CD1c-positive myeloid dendritic cell (primary cell): ENCODE measurements around the gene PPRC1.

Experiments used
- DNase-seq: peaks from one replicate; pipeline ENCODE4 v3.0.0-alpha.2; 2016; ENCODE audit errors: extremely low spot score

Gene PPRC1, protein sequence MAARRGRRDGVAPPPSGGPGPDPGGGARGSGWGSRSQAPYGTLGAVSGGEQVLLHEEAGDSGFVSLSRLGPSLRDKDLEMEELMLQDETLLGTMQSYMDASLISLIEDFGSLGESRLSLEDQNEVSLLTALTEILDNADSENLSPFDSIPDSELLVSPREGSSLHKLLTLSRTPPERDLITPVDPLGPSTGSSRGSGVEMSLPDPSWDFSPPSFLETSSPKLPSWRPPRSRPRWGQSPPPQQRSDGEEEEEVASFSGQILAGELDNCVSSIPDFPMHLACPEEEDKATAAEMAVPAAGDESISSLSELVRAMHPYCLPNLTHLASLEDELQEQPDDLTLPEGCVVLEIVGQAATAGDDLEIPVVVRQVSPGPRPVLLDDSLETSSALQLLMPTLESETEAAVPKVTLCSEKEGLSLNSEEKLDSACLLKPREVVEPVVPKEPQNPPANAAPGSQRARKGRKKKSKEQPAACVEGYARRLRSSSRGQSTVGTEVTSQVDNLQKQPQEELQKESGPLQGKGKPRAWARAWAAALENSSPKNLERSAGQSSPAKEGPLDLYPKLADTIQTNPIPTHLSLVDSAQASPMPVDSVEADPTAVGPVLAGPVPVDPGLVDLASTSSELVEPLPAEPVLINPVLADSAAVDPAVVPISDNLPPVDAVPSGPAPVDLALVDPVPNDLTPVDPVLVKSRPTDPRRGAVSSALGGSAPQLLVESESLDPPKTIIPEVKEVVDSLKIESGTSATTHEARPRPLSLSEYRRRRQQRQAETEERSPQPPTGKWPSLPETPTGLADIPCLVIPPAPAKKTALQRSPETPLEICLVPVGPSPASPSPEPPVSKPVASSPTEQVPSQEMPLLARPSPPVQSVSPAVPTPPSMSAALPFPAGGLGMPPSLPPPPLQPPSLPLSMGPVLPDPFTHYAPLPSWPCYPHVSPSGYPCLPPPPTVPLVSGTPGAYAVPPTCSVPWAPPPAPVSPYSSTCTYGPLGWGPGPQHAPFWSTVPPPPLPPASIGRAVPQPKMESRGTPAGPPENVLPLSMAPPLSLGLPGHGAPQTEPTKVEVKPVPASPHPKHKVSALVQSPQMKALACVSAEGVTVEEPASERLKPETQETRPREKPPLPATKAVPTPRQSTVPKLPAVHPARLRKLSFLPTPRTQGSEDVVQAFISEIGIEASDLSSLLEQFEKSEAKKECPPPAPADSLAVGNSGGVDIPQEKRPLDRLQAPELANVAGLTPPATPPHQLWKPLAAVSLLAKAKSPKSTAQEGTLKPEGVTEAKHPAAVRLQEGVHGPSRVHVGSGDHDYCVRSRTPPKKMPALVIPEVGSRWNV (N-terminal part only)

DNA sequence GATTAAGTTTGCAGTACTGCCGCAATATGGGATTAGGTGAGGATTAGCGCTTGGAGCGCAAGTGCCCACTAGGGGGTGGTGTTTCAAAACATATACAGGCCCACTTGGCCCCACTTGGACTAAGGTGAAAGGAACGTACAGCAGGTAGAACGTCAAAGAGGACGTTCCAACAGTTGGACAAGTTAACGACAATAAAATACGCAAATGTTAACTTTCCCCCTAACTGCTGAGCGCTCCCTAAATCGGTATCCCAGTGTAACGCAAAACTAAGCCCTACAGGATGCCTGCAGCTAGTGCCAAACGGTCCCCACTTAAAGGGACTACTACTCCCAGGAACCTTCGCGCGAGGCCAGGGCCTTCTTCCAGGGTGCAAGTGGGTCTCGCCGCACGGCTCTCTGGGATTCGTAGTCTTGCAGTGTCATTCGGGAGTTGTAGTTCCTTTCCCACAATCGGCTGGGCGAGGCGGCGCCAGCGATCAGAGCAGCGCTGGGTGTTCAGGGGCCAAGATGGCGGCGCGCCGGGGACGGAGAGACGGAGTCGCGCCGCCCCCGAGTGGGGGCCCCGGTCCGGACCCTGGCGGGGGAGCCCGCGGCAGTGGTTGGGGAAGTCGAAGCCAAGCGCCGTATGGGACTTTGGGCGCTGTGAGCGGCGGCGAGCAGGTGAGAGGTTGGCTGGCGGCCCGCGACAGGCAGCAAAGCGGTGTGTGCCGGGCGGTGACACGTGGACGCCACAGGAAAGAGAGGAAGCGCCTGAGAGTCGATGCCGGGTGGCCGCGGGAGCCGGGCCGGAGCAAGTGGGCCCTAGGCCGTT is at the start of gene PPRC1:
Gene PPRC1, plus strand, starts transcription at position 478 of the 810 bp plus-strand sequence. Its CDS starts 29 bp downstream, at position 507.
- peak; percentile 99 for DNase-seq

DNA sequence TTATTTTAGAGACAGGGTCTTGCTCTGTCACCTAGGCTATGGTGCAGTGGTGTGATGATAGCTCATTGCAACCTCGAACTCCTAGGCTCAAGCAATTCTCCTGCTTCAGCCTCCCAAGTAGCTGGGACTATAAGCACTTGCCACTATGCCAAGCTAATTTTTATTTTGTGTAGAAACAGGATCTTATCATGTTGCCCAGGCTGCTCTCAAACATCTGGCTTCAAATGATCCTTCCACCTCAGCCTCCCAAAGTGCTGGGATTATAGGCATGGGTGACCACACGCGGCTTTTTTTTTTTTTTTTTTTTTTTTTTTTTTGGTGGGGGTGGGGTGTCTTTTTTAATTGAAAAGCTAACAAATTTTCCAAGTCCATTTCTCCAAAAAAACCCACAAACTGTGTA is 49.3 kb upstream of the PPRC1 start:
- DNase-seq, result no peak

DNA sequence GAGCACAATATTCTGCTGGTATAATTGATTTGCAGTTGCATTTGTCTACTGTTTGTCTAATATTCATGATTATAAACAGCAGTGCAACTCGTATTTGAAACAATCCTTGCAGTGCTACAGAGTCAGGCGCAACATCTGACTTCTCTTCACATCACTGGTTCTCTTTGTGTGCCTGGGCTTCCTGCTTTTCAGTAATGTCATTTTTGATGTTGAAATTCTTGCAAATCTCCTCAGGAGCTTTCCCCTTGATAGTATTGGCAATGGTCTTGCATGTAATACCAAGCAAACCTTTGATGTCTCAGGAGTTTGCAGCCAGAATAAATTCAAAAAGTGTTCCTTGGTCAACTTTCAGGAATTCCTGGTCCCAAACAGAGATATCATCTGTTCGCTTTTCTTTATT is 47.5 kb upstream of the PPRC1 start:
- DNase-seq, result peak; percentile 18

DNA sequence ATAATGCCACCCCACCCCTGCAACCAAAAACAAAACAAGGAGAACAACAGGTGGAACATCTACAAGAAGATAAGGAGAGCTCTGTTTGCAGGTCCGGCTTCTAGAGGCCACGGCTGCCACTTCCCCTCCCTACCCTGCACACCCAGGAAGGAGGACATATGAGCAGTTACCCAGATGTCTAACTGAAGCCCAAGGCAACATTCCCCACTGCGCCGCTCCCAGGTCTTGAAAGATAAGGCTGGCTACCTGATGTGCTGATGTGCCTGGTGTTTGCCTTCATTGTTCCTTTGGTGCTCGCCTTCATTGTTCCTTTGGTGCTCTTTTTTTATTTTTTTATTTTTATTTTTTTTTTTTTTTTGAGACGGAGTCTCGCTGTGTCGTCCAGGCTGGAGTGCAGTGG is 46.6 kb upstream of the PPRC1 start:
- no peak for DNase-seq

DNA sequence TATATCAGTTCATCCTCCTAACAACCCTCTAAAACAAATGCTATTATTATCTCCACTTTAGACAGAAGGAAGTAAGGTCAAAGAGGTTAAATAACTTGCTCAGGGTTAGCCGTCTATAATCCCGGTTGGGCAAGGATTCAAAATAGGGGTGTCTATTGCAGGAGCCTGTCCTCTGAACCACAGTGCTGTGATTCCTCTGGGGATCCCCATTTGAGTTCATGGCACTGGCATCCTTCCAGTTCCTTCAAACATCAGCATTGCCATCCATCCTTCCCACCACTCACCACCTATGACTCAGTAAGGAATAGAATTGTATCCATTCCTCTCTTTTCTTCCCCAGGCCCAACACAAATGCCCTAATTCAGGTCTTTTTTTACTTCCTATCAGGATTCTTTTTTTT is 42.1 kb upstream of the PPRC1 start:
- DNase-seq, result no peak

DNA sequence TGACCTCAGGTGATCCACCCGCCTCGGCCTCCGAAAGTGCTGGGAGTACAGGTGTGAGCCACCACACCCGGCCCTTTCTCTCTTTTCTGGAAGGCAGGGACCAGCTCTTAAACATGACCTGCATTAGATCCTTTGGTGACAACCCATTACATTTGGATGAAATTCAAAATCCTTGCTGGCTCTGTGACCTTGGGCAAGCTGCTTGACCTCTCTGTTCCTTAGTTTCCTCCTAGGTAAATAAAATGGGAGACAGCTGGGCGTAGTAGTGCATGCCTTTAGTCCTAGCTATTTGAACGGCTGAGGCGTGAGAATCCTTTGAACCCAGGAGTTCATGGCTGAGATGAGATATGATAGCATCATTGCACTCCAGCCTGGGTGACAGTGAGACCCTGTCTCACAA is 36.4 kb upstream of the PPRC1 start:
- DNase-seq, result no peak

DNA sequence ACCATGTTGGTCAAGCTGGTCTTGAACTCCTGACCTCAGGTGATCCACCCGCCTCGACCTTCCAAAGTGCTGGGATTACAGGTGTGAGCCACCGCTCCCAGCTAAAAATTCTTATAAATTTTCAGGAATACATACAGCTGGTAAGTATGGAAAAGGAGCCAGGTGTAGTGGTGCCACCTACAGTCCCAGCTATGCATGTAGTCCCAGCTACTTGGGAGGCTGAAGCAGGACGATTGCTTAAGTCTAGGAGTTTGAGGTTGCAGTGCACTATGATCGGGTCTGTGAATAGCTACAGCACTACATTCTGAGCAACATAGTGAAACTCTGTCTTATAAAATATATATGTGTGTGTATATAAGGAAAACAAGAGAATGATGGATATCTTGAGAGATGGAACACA is 31.7 kb upstream of the PPRC1 start:
- DNase-seq, result no peak

DNA sequence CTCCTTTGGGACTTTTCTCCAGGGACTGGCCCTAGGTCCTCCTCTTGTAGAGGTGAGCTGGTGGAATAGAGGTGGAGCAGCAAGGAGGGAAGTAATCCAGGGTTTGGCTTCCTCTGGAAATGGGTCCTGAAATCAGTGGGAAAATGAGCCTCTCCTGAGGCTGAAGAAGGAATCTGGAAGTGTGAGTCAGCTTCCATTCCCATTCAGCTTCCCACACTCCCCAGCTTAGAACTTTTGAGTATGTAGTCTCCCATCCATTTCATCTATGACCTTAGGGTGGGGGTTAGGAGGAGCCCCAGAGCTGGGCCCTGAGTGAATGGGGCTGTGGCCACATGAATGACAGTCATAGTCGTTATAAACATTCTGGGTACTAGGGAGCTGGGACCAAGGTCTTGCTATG is 30.4 kb upstream of the PPRC1 start:
- no peak for DNase-seq

DNA sequence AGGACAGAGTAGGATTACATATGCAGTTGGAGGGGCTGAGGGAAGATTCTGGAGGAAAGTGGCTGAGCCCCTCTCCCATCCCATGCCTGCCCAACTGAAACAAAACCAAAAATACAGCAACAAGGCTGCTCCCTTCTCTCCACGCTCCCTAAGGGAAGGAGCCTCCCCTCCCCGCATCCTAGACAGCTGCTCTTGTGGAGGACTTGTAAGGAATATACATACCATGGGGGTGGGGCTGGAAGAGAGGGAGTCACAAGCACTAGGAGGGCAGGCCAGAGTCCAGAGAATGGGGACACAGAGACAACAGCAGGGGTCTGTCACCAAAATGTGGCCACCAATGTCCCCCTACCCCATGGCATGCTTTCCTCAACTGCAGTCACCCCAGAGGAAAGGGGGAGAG is 25.8 kb upstream of the PPRC1 start:
- no peak for DNase-seq

DNA sequence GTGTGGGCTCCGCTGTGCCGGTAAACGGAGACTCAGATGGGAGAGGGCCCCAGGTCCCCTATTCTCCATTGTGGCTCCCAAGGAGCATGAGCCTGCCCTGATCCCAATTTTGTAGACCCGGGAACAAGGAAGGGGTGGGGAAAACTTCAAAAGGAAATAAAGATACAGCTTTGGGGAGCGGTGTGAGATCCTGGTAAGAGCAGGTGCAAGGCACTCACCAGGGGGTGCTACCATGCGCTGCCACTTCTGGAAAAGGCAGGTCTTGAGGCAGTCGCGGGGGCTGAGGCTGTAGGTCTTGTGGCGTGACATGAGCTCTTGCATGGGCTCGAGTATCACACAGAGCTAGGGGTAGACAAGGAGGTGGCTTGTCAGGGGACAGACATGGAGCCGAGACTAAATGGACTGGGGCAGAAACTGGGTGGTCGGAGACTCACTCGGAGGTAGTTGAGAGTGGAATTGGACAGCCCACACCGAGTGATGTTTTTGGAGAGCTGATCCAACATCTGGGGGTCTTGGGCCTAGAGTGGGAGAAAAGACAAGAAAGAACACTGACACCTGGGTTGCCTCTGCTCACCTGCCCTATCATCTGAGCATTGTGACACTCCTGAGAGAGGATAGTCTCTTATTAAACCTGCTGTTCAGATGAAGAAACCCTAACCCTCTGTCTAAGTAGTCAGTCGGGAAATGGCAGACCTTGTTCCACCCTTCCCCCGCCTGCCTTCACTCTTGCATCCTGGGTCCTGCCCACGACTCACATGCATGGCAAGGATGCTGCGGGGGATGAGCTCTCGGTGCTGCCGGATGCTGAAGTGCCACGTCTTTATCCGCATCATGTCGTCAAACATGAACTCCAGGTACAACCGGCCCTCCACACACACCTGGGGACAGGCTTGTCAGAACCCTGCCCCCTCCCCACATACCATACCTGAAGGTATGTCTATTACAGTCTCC is 23.4 kb upstream of the PPRC1 start:
- DNase-seq, result no peak

DNA sequence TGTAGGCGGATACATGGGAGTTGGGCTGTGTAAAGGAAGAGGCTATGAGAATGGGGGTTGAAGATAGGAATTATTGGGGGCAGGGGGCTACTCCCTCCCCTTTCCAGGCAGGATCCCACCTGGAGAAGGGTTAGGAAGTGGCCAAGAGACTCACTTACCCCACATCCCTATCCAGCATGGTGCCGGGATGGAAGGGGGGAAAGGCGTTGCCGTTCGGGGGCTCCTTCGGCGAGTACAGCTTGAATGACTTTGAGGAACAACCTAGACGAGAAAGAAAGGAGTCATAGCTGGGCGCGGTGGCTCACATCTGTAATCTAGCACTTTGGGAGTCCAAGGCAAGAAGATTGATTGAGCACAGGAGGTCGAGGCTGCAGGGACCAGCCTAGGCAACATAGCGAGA is 21.6 kb upstream of the PPRC1 start:
- no peak for DNase-seq

DNA sequence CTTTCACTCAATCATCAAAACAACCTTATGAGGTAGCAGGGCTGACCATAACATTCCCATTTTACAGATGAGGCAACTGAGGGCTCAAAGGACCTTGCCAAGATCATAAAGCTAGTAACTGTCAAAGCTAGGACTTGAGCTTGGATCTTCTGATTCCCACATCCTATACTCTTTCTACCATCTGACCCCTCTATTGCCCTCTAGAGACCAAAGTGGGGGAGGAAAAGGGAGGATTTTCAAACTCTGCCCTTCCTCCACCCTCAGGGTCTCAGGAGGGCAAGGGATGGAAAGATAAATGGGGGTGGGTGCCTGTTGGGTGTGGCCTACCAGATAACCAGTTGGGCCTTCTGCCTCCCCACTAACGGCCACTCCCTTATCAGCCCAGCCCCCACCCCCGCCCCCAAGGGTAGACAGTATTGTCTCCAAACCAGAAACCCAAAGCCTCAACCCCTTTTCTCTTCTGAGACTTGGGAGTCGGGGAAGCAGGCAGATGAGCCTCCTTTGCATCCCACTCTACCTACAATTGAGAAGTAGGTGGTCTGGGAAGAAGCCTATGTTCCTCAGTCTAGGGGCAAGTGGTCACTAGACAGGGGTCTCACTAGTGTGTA is 20.5 kb upstream of the PPRC1 start:
- DNase-seq, result no peak

DNA sequence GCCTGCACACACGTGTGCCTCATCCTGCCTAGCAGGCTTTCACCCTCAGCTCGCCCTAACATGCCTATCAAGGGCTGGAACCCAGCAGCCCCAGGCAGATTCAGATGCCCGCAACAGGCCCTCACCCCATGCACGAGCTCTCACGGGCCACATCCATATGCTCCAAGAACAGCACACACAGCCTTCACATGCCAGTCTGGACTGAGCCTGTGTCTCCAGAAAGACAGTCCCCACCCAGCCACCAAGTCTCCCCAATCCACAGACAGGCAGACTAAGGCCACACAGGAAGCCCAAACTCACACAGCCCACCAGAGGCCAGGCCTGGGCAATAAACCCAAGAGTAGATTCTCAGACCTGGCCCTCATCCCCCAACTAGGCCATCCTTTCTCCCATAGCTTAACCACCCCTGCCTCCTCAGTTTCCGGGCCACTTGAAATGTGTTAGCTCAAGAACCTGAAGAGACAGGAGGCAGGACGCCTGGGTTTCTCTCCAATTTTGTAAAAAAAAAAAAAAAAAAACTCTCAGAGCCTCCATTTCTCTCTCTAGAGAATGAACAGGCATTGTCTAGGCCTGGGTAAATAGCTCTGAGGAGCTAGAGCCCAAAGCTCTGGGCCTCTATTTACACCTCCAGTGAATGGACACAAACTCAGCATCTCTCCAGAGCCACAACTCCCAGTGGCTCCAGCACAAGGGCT is 19.4 kb upstream of the PPRC1 start:
- no peak for DNase-seq

DNA sequence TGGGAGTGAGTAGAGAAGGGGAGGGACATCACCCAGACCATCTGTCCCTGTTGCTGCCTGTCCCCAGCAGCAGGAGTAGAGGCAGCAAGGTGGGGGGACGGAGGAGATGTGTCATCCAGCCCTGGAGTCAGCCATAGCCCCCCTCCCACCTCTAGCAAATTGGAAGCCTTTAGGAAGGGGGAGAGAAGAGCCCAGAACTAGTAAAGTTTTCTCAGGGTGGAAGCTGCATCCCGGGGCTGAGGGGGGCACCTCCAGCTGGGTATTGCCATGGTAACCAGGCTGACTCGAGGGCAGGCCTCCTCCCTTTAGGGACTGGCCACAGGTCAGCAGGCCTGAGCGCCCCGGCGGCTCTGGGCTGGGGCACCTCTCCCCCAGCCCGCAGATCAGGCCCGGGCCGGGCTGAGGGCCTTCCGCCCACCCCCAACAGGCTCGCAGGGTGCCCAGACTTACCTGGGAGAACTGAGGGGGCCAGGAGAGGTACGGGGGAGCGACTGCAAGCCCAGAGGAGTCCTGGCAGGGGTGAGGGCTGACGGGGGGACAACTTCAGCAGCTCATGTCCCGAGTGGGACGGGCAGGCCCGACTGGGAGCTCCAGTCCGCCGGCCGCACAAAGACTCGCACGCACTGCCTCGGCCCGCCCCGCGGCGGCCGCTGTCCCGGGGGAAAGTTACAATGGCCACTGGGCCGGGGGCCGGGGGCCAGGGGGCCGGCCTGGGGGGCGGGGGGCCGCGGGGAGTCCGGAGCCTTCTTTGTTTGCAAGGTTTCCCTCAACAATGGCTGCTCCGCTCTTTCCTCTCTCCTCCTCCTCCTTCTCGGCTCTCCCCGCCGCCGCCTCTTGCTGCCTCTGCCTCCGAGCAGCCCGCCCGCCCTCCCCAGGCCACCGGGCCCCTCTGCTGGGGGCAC is 18.6 kb upstream of the PPRC1 start:
- DNase-seq, result peak; percentile 27

DNA sequence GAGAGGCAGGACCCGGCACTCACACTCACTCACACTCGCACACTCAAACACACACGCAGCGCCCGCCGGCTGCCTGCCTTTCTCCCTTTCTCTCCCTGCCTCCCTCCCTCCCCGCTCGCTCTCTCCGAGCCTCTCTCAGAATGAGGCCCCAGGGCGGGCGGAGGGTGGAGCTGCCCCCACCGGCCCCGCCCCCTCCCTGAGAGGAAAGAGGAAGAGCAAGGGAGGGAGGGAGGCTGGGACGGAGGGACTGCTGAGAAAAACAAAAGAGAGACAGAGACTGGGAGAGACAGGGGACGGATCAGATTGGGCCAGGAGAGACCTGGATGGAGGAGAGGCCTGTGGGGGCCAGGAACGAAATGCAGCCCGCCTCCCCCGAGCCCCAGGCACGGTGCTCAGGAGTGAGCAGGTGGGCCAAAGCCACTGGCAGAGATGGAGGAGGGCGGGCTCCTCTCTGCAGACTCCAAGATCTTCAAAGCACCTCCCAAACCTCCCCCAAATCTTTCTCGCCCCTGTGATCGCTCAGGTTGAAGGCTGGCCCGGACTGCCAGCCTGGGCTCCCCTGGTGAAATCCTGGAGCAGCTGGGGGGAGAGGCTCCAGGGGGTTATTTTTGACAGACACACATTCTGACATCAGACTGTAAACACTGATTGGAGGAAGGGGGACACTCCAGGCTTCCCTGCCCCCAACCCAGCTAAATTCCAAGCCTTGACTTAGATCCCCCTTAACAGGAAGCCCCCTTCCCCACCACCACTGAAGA is 17.8 kb upstream of the PPRC1 start:
- peak; percentile 87 for DNase-seq

DNA sequence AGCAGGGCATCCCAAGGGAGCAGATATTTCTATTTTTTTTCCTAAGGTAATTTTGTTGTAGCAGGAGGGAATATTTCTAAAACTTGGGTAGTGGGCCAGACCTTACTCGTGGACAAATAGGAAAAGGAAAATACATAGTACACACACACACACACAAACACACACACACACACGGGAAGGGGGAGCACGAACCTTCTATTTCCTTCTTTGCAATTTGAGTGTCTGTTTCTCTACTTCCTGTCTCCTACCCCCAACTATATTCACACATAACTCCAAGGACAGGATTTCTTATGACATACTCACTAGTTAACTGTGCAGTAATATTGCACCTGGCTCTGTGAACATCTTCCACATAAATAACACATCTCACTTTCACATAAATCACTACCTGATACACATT is 17.1 kb upstream of the PPRC1 start:
- peak; percentile 13 for DNase-seq

DNA sequence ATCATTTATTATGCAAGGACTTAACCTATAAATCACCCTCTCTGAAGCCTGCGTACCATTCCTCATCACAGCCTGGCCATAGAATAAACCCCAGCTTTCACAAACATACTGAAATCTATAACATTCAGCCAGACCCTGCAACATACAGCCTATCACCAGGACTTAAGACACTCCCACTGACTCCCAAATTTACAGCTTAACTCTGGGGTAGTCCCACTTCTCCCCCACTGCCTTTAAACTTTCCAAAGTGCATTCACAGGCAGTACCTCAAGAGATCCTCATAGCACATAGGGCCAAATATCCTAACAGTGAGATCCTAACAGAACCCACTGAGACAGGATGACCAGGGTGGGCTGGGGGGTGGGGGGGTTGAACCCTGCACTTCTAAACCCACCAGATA is 16.2 kb upstream of the PPRC1 start:
- no peak for DNase-seq
